AG04450 (cell line): ENCODE measurements around the gene PGAM2. TPM values are rescaled to one million over a fixed set of nuclear protein-coding genes. Genes with fewer than 3 reads are reported as not detected.
"Not testable (repeated sequence)": the region's sequence is repeated elsewhere in the genome, so short reads cannot be mapped to it uniquely, and the experiment has no call there.

Experiments
- CTCF ChIA-PET: fragments of 300-600, 350-600 bp; formaldehyde crosslinking; extraction: SDS; loops from one replicate; lab custom pipeline; 2022; ENCODE audit warnings: antibody characterized with exemption, inconsistent platforms; lab: Charles Lee
- POLR2A ChIA-PET: fragments of 350-600 bp; formaldehyde crosslinking; extraction: SDS; loops from one replicate; lab custom pipeline; 2021; ENCODE audit warnings: antibody characterized with exemption, inconsistent platforms; lab: Yijun Ruan, JAX
- DNase-seq: peaks from one replicate; pipeline ENCODE4 v3.0.0-alpha.2; 2011; ENCODE audit warnings: low read depth, low spot score
- H3K27ac ChIP-seq: one replicate; pipeline ENCODE4 v1.5.1; 2012; ENCODE audit warnings: low read depth, low read length, control low read depth
- H3K27me3 ChIP-seq: one replicate; pipeline ENCODE4 v1.6.0; 2012; ENCODE audit warnings: low read length; ENCODE audit not compliant: control insufficient read depth, insufficient read depth
- H3K4me3 ChIP-seq: 2 replicates; pipeline ENCODE4 v1.5.1; 2011; ENCODE audit warnings: mild to moderate bottlenecking, low read depth, low read length, control low read depth
- H3K9me3 ChIP-seq: 2 replicates; pipeline ENCODE4 v1.5.1; 2012; ENCODE audit warnings: low read length; ENCODE audit not compliant: control insufficient read depth, insufficient read depth
- CTCF ChIP-seq: IDR thresholded peaks from 2 replicates; pipeline ENCODE4 v1.5.1; 2011; ENCODE audit warnings: low read depth, low read length, control low read depth, inconsistent platforms
- polyA plus RNA-seq: library from polyadenylated mRNA; depleted of rRNA; stranded (reverse); fragments of >200 nt; gene quantifications from 2 replicates; pipeline ENCODE4 v1.2.3, GENCODE V29; 2011

PGAM2 gene
- polyA plus RNA-seq, 1 experiment: not detected

- ChIA-PET POLR2A (interaction anchor here (0.6 to 1.4 kb wide), 4 partner anchors 11 to 121 kb away, joined by 3 to 5 read pairs (median 4); no protein-coding TSS in a partner anchor), CTCF (interaction anchor here (1.1 kb wide), 1 partner anchor 25 kb away, joined by 7 read pairs; no protein-coding TSS in a partner anchor)
- Histone ChIP-seq H3K27me3 (no peaks in the 10 kb centered on the region), H3K27ac (peak within 1 kb of the TSS; percentile 52), H3K9me3 (no peaks in the 10 kb centered on the region), H3K4me3 (peak within 1 kb of the TSS; percentile 94)
- TF ChIP-seq CTCF: no peak
- peak; percentile 32 for DNase-seq
Measured at GRCh38 chr7:44044315-44045225, 20.8 kb downstream of the PGAM2 start, which contains the start of gene DBNL. Gene DBNL (plus strand): TSS chr7:44044702. CDS start chr7:44044738, 36 bp downstream.

- no peak for DNase-seq
- H3K4me3 ChIP-seq: peak overlapping the region; percentile 94
- ChIA-PET CTCF (interaction anchor here (1.1 kb wide), 1 partner anchor 24 kb away, joined by 7 read pairs; no protein-coding TSS in a partner anchor), POLR2A (interaction anchor here (1.3 to 1.4 kb wide), 2 partner anchors 12 to 23 kb away, joined by 3 read pairs; no protein-coding TSS in a partner anchor)
- H3K9me3 ChIP-seq: no peaks in the 10 kb centered on the region
- H3K27me3 ChIP-seq: no peaks in the 10 kb centered on the region
- no peak for TF ChIP-seq CTCF
- peak overlapping the region; percentile 52 for H3K27ac ChIP-seq
Measured at GRCh38 chr7:44043902-44044301, 21.5 kb downstream of the PGAM2 start.

DNA sequence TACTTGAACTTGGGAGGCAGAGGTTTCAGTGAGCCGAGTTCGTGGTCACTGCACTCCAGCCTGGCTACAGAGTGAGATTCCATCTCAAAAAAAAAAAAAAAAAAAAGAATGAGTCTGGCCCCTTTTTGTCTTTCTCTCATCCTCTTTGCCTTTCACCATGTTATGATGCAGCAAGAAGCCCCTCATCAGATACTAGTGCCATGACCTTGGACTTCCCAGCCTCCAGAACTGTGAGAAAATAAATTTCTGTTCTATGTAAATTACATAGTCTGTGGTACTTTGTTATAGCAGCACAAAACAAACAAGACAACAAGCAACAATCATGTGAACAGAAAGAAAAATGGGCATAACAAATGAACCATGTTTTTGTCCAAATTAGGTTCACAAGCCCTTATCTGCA is 23.1 kb downstream of the PGAM2 start:
- Histone ChIP-seq H3K27ac (no peak overlapping the region), H3K4me3 (no peak overlapping the region), H3K27me3 (no peaks in the 10 kb centered on the region), H3K9me3 (no peaks in the 10 kb centered on the region)
- ChIA-PET POLR2A (no interaction called here), CTCF (no interaction called here)
- no peak for TF ChIP-seq CTCF
- DNase-seq: no peak

GRCh38 chr7:44040493-44040891 is 24.9 kb downstream of the PGAM2 start:
- CTCF ChIA-PET, DNase-seq, H3K9me3 ChIP-seq, H3K27me3 ChIP-seq, H3K27ac ChIP-seq, POLR2A ChIA-PET: not testable (repeated sequence)
- H3K4me3 ChIP-seq: peak overlapping the region; percentile 41

- H3K4me3 ChIP-seq, H3K27me3 ChIP-seq, CTCF ChIA-PET, H3K9me3 ChIP-seq, H3K27ac ChIP-seq, POLR2A ChIA-PET, DNase-seq: not testable (repeated sequence)
Measured at GRCh38 chr7:44039800-44040492, 25.4 kb downstream of the PGAM2 start.

DNA sequence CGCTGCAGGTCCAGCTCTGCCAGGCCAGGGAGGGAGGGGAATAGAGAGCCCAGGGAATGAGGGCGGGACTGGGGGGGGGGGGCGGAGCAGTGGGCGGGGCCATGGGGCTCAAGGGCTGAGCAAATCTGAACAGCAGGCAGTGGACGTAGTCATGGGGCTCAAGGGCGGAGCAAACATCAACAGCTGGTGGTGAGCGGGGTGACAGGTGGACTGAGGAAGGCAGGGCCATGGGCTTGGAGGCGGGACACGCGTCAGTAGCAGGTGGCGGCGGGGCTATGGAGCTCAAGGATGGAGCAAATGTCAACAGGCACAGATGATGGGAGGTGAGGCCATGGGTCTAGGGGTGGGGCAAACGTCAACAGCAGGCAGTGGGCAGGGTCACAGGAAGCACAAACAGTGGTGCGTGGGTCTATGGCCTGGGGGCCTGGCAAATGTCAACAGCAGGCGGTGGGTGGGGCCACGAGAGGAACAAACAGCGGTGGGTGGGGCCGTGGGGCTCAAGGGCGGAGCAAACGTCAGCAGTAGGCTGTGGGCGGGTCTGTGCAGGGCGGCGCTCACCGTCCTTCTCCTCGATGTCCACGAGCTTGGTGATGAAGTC is 26.3 kb downstream of the PGAM2 start:
- H3K27me3 ChIP-seq, H3K27ac ChIP-seq, POLR2A ChIA-PET, H3K9me3 ChIP-seq, DNase-seq, CTCF ChIA-PET: not testable (repeated sequence)
- peak overlapping the region; percentile 44 for H3K4me3 ChIP-seq

DNA sequence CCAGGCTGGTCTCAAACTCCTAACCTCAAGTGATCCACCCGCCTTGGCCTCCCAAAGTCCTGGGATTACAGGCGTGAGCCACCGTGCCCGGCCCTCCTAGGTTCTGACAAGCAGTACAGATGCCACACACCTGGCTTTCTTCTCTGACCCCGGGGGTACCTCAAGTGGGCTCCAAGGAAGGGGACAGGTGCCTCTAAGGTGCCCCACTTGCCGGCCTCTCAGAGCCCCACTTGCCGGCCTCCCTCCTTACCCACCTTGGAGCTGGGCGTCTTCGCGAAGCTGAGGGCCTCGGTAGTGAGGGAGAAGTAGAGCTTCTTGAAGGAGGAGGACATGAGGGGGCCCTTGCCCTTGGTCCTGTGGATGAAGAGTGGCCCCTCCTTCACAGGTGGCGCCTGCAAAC is 26.8 kb downstream of the PGAM2 start:
- POLR2A ChIA-PET, CTCF ChIA-PET: not testable (repeated sequence)

GRCh38 chr7:44037951-44038350 is 27.4 kb downstream of the PGAM2 start:
- H3K9me3 ChIP-seq, H3K27me3 ChIP-seq, DNase-seq, H3K4me3 ChIP-seq, H3K27ac ChIP-seq, CTCF ChIA-PET, POLR2A ChIA-PET: not testable (repeated sequence)

More for the DNA sequence above, 26.8 kb downstream of the PGAM2 start:
- H3K27ac ChIP-seq, H3K9me3 ChIP-seq, H3K27me3 ChIP-seq, DNase-seq, H3K4me3 ChIP-seq: not testable (repeated sequence)
